GM19240 (cell line): ENCODE data around the gene ZNF22.
A peak's percentile ranks its signal among the peaks of the same experiment; 100 is the strongest.

Experiments used
- DNase-seq: peaks from one replicate; pipeline ENCODE4 v3.0.0; 2011; ENCODE audit warnings: low spot score; ENCODE audit not compliant: insufficient read length

The ZNF22 gene

DNA sequence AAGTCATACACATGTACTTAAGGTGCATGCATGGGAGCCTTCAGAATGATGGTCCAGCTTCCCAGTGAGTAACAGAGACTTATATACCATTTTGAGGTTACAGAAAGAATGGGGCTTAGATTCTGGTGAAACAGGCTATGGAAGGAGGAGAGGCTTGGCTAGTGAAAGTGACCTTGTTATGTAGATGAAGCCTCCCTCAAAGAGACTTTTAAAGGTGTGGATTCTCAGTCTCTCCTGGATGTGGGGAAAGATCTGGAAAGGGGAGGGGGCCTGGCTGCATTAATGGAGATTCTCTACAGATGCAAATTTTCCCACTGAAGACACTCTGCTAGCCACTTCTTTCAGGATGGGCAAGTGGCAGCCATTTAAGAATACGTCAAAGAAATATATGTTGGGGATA, 35.6 kb upstream of the ZNF22 start:
- DNase-seq: no peak

DNA sequence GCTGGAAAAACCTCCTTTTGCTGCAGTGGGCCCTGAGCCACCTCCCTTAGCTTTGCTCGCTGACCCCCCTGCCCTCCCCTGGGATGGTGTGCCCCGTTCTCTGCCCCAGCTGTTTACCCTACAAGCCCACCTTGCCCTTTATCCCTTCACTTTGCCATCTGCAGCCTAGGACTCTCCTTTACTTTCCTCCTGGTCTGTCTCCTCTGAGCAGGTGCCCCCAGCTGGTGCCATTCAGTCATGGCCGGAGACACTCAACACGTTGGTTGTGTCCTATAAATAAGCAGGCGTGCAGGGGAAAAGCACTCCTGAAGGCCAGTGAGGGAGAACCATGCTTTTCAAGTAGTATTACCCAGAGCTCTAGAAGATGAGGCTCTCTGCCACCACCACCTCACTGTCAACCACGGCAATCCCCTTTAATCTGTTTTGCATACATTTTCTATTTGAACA, 35.0 kb upstream of the ZNF22 start:
- DNase-seq: no peak

DNA sequence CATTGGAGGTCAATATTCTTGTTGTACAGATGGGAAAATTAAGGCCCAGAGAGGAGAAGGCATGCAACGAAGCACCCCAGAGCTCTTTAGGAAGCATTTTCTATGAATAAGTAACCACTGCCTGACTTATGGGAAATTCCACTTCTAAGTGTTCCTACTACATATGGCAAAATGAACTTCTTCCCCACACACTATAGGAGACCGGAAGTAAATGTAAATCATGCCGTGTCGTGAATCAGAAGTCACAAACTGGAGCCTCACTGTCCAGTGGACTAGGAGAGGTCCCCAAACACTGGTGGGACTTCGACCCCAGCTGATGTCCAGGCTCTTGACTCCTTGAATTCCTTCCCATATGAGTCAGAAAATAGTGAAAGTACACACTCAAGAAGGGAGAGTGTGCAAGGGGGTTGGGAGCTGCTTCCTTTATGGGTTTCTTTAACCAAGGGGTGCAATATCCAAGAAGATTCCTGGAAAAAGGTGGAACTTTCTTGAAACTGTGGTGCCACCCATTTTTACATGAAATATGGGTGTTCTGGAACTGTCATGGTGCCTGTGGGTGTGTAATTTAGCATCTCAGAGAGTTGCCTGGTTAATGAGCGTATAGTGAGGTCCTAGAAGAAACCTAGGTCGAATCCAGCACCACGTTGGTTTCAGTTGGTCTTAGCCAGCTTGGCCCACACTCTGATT, 34.5 kb upstream of the ZNF22 start:
- no peak for DNase-seq

DNA sequence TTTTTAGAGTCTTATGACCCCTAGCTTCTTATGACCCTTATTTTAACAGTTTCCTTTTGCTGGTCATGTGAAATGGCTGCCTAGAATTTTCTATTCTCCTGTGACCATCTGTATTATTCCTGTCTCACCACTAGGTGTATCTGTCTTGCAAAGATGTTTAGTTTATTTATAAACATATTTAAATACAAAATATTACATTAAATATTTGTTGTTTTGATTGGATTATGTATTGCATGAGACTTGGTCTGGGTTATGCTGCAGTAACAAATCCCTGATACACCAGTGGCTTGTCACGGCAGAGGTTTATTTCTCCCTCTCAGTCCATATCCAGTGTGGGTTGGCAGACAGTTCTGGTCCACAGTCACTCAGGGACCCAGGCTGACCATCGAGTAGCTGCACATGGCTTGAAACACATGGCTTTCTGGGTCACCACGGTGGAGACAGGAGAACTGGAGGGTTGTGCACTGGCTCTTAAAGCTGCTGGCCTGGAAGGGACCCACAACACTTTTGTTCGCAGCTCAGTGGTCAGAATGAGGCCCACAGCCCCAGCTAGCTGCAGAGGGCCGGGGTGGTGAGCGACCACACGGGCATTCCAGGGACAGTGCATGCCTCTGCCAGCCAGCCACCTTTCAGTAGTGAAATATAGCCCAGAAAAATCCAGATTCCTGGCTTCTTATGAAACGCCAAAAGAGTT, 33.8 kb upstream of the ZNF22 start:
- no peak for DNase-seq

DNA sequence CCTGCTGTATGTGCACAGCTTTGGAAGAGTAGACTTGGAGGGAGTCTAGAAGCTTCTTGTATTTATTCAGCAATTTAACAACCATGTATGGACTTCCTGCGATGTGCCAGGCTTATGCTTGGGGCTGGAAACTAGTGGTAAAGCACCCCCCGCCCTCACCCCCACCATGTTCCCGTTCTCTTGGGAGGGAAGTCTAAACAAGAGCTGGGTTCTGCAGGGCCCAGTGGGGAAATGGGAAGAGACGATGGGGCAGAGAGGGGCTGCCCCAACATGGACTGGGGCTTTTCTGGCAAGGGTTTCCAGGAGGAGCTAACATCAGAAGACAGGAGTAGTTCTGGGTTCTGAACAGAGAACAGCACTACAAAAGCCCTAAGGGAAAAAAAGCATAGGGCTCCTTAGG, 33.1 kb upstream of the ZNF22 start:
- DNase-seq: no peak

DNA sequence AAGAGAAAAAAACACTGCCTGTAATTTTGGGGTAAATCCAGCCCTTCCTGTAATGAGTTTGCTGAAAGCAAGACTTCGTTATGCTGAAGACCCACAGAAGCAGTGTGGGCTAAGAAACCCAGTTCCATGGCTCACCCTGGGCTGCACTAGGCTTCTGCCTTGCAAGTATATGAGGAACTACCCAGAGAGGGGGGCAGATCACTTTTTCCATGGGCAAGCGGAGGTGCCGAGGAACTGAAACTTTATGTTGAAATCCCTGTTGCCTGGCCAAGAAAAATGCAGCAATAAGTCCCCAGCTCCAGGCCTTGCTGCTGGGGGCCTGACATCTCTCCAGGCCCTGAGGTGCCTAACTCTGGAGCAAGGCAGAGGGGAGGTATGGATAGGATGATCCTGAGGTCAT, 32.6 kb upstream of the ZNF22 start:
- DNase-seq: no peak

DNA sequence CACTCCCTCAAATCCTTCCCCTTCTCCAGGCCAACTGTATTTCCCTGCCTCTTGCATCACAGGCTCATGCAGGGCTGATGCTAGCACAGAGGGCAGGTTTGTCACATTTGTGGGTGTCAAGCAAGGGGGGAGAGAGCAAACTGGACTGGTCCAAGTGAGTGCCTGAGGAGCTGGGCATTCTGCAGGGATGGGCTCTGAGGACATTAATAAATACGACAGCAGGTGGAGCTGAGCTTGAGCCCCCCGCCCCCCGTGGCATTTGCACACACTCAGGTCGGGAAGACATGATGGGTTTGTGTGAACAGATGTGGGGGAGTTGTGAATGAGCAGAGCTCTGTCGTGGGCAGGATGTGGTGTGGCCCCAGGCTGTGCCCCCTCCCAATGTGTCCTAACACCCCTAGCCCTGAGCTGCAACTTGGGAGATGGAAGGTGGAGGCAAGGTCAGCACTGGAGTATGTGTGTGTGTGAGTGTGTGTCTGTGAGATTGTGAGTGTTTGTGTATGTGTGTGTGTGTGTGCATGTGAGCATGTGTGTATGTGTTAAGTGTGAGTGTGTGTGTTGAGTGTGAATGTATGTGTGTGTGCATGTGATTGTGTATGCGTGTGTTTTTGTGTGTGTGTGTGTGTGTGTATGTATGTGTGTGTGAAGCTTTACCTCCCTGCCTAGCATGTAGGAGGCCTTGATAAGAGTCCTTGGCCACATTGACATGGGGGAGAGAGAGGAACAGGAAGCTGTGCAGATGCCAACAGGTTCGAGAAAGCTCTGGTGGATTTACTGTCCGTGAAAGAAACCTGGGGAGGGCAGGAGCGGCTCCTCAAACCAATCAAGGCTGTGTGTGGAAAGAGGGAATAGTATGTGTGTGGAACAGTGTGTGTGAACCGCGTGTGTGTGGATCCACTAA, 32.0 kb upstream of the ZNF22 start:
- DNase-seq: no peak

DNA sequence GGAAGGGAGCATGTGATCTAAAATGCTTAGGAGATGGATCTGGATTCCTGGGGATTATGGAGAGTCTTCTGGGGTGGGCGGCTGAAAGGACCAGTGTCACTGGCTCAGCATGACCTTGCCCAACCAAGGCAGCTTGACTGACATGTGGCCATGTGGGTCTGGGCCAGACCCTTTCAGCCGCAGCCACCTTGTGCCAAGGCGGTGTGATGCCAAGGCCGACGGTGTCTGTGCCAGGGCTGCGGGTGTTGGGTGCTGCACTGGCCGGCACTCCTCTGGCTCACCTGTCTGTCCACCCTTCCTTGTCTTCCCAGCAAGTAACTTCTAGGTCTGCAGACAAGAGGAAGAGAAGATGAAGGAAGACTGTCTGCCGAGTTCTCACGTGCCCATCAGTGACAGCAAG, 30.9 kb upstream of the ZNF22 start:
- DNase-seq: no peak

DNA sequence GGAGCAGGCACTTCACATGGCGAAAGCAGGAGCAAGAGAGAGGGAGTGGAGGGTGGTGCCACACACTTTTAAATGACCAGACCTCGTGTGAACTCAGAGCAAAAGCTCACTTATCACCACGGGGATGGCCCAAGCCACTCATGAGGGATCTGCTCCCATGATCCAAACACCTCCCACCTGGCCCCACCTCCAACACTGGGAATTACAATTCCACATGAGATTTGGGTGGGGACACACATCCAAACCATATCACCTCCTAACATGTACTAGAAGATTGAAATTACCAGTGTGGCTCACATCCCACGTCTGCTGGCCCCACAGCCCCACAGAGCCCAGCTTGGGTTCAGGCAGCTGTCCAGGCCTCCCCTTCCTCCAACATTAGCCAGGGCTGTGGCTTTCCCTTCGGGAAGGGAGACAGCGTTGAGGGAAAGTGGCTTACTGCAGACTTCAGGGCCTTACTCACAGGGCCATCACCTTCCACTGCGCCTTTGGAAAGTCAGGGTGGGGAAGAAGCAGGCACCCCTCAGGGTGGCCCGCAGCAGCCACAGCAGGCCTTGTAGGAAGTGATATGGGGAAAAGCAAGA, 29.8 kb upstream of the ZNF22 start:
- no peak for DNase-seq

DNA sequence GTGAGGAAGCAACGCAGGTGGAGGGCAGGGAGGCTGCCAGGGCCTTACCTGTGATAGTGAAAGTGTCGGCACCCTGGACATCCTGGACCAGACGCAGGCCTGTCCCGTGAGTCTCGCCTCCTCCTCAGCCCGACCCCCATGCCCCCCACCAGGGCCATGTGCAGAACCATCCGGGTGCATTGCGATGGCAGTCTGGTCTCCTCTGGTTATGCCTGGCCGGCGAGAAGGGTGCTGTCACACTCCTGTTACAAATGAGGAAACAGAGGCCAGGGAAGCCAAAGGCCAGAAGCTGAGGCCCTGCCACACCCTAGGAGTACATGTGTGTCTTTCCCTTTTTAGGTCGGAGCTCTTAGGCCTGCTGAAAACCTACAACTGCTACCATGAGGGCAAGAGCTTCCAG, 29.3 kb upstream of the ZNF22 start:
- no peak for DNase-seq

DNA sequence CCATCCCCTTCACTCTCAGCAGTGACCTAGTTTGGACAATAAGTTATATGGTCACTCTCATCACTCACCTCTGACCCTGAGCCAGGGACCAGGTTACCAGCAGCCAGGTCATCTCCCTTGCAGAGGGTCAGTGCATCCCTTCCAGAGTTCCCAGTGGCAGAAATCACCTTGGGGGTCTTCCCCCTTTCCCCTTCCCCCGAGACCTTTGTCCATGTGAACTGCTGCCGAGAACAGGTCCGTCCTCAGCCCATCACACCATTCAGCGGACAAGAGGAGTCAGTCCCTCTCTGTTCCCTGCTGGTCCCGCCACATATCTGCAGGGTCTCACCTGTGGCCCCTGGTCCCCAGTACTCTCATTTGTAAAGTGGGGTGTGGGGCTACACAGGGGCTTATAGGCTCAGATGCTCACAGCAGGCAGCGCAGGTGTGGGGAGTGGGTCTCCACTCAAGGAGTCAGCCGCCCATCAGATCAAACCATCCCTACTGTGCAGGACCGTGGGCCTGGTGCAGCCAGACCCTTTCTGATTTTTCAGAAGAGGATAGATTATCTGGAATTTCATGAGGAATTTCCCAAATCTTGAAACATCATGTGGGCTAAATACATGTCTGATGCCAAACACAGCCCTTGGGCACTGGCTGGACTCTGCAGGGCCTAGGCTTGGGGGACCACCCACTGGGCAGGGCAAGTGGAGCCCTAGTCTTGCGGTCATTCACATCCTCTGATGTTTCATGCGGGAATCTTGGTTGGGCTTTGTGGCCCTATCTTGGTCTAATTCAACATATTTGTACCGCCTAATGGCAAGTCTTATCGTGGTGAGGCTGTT, 28.6 kb upstream of the ZNF22 start:
- no peak for DNase-seq

DNA sequence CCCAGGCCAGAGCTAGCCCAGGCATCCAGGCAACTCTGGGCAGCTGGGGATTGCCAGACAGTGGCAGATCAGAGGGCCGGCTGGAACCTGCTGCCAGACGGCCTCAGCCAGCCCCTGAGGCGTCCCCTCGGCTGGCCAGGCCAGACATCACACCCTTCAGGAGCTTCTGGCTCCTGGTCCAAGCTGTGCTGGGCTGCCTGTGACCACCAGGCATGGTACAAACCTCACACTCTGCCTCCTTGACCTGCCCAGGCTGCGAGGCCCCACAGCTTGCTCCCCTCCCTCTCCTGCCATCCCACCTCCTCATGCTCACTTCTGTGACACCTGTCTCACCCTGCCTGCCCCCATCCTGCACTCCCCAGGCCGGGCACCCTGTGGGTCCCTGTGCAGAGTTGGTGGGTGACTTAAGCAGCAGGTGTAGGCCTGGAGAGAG, 27.8 kb upstream of the ZNF22 start:
- no peak for DNase-seq

DNA sequence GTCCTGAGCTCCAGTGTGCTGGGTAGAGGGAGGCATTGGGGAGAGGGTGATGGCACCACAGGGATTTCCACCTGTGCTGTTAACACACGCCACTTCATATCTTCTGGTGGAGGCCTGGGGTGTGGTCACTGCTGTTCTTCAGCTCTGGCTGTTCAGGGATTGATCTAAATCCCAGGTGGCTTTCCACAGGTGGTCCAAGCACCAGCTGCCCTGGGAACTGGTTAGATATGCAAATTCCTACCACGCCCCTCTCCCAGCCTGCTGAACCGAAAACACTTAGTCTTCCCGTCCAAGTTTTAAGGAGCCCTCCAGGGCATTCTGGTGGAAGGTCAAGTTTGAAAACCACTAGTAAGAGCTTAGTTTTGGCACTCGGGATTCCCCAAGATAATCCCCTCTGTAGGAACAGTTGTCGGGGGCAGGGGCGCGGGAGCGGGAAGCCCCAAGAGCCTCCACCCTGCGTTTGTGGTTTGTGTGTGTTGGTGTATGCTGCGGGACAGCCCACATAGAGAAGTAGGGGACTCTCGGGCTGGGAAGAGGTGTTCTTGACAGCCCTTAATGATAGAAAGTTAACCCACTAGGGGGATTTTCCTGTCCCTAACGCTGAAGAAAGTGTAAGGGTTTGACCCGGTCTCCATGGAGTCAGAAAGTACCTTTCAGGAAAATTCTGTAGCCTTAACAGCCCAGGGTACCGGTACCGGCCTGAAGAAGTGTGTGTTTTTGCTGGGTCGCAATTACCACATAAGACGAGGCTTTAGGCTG, 27.2 kb upstream of the ZNF22 start:
- DNase-seq: no peak

DNA sequence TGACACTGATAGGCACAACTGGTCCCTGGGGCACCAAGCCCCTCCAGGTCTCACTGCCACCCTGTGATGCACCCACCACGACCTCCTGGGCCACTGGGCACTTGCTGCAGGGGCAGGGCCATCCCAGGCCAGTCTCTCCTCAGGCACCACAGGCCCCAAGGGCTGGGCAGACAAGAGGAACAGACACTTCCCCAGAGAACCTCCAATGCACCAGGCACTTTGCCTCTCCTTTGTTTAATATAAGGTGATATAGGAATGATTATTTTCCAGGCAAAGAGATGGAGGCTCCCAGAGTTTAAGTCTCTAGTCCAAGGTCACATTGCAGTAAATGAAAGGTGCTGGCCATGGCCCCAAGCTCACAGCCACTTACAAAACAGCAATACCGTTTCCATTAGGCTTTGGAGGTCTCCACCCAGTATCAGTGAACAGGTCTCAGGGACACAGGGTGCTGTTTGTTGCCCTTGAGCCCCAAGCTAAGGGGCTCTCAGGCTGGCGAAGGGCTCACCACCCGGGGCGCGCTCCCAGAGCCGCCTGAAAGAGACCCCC, 26.6 kb upstream of the ZNF22 start:
- no peak for DNase-seq

DNA sequence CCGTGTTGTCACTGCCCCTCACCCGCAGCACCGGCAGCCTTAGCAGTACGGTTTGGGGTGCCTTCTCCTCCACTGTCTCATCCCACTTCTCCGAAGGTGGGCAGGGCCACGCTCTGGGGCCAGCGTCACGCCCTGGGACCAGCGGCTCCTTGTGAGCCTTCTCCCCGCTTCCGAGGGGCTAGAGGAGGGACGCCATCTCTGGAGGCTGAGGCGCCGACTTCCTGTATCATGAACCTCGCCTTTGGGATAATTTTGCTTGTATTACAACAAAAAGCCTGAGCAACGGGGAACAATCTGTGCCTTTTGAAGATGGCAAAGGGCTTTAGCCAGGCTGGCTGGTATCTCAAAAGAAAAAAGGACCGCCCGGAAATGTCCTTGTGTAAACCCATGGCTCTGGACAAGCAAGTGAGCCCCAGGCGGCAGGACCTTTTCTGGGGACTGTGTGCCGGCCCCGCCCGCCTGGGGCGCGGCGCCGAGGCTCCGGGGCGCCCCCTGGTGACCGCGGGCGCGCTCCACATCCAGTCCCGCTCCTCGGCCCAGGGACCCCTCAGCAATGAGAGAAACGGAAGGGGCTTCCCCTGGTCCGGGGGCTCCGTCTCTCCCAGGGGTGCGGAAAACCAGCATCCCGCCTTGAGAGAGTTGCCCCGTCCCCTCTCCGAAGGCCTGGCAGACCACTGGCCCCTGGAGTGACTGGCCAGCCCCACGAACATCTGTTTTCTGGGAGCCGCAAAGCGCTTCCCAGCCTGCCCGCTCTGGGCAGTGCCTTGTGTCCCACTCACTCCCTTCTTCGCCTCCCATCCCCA, 25.9 kb upstream of the ZNF22 start:
- DNase-seq: peak; percentile 51

DNA sequence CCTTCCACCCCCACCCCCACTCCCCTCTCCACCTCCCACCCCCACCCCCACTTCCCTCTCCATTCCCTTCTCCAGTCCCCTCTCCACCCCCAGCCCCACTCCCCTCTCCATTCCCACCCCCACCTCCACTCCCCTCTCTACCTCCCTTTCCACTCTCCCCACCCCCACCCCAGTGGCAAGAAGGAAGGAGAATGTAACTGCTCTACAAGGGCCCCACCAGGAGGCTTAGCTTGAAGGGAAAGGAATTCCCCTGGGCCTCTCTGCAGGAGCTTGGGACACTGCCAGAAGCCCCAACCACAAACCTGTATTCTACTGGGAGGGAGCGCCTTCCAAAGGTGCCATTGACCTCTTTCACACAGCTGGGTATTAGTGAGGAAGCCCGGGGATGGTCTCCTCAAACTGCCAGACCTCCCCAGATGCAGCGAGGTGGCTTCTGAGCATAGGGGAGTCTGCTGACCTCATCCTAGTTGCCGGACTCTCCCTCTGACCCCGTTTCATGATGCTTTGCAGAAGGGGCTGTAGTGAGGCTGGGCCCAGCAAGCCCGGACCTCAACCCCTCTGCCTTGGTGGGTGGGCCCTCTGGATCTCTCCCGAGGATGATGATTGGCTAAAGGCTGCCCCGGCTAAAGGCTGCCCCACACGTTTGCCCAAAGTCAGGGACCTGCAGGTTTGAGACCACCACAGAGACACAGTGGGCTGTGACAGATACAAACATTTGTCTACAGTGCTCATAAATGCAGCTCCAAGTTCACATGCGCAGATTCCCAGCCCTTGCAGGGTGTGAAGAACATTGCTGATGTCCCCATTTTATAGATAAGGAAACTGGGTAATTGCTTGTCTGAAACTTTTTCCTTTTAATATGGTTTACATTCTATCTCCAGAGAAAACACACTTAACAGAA, 25.0 kb upstream of the ZNF22 start:
- DNase-seq: no peak

DNA sequence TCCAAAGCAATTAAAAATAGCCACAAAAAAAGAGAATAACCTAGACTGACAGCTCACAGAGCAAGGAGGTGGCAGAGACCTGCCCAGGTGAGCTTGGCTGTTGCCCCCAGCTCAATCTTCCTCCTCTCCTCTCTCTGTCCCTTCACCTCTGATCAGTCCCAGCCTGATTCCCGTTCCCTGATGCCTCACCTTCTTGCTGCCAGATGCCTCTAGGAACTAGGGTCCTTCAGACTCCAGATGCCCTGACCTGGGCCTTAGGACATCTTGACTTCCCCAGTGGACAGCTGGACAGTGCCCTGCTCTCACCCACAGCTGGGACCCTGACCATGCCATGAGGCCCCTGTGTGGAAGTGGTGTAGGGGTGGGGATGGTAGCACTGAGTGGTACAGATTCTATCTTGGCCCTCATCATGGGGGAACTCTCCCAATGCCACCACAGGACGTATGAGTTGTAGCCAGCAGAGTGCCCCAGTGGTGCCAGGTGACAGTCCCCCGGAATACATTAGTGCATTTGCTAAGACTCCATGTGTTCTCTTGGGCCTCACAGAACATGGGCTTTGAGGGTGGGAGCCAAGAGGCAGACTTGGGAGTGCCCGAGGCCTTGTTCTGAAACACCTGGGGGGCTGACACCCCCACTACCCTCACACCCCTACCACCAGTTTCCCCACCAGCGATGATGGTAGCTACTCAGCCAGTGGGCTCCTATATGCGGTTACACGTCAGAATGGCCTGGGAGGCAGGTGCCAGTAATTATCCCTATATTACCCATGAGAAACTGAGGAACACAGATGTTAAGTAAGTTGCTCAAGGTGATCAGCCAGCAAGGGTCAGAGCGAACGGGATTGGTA, 24.1 kb upstream of the ZNF22 start:
- no peak for DNase-seq
